Activated CD4-positive, alpha-beta T cell treated with anti-CD3 and anti-CD28 coated beads for 36 hours (primary cell): ENCODE measurements around the gene NPNT. TPM values are rescaled to one million over a fixed set of nuclear protein-coding genes. Genes with fewer than 3 reads are reported as not detected.

Source experiments
- ATAC-seq: fragments of 200-7000 bp; cut with Tn5 transposase; one replicate; pipeline ENCODE4 v1.10.0; 2021; ENCODE audit warnings: mild to moderate bottlenecking, moderate library complexity
- CTCF ChIA-PET: fragments of 350-600 bp; sonication (Branson Sonifier 250); formaldehyde crosslinking; loops from one replicate; lab custom pipeline; 2021; ENCODE audit warnings: antibody characterized with exemption; lab: Charles Lee
- POLR2A ChIA-PET: fragments of 350-600 bp; sonication (Branson Sonifier 250); formaldehyde crosslinking; loops from one replicate; lab custom pipeline; 2021; ENCODE audit warnings: antibody characterized with exemption, inconsistent platforms; lab: Charles Lee
- DNase-seq: peaks from one replicate; pipeline ENCODE4 v3.0.0-alpha.2; 2020
- H3K27ac Mint-ChIP-seq: one replicate; pipeline ENCODE4 v1.8.0; 2021; ENCODE audit warnings: mixed read lengths
- H3K27me3 Mint-ChIP-seq: one replicate; pipeline ENCODE4 v1.8.0; 2021; ENCODE audit warnings: mixed read lengths
- H3K36me3 Mint-ChIP-seq: one replicate; pipeline ENCODE4 v1.8.0; 2021; ENCODE audit warnings: low read depth, mixed read lengths
- H3K4me1 Mint-ChIP-seq: one replicate; pipeline ENCODE4 v1.8.0; 2021; ENCODE audit warnings: mixed read lengths
- H3K4me3 Mint-ChIP-seq: one replicate; pipeline ENCODE4 v1.8.0; 2021; ENCODE audit warnings: mild to moderate bottlenecking, moderate library complexity, mixed read lengths
- H3K9me3 Mint-ChIP-seq: one replicate; pipeline ENCODE4 v1.8.0; 2021; ENCODE audit warnings: low read depth, mixed read lengths
- intact Hi-C, 2 experiments: fragments of 100-400 bp; cut with DNase I in 1 of 2; cut with micrococcal nuclease in 1 of 2; formaldehyde crosslinking; loops; one replicate each; pipeline versions ENCODE4 v1.14.2 to v1.15.1; 2022 to 2024; cut with DNase I, micrococcal nuclease
- total RNA-seq, 2 experiments: library from RNA; stranded (reverse); gene quantifications; one replicate each; pipeline ENCODE4 v1.2.3, GENCODE V29; 2021

The NPNT gene
- total RNA-seq, 2 experiments from 2014 or later = not detected

GRCh38 chr4:105956569-105956968 lies 61.3 kb downstream of the NPNT start:
- Mint-ChIP-seq H3K27me3 (peaks cover 8% of the 10 kb centered on the region), H3K27ac (no peak overlapping the region), H3K4me1 (no peaks in the 10 kb centered on the region), H3K4me3 (no peak overlapping the region), H3K9me3 (no peaks in the 10 kb centered on the region), H3K36me3 (no peaks in the 10 kb centered on the region)
- no peak for ATAC-seq
- intact Hi-C loops = no loop called here
- no peak for DNase-seq
- CTCF ChIA-PET = interaction anchor here (0.7 kb wide), 1 partner anchor 188 kb away, joined by 4 read pairs; no protein-coding TSS in a partner anchor
- POLR2A ChIA-PET = no interaction called here

GRCh38 chr4:105957680-105958079 lies 62.4 kb downstream of the NPNT start:
- Mint-ChIP-seq H3K36me3 (no peaks in the 10 kb centered on the region), H3K4me1 (no peaks in the 10 kb centered on the region), H3K9me3 (no peaks in the 10 kb centered on the region), H3K4me3 (no peak overlapping the region), H3K27me3 (peaks cover 15% of the 10 kb centered on the region), H3K27ac (no peak overlapping the region)
- intact Hi-C loops = no loop called here
- no peak for DNase-seq
- ChIA-PET CTCF (no interaction called here), POLR2A (no interaction called here)
- no peak for ATAC-seq

GRCh38 chr4:105963461-105964400 lies 68.5 kb downstream of the NPNT start:
- Mint-ChIP-seq H3K4me3 (no peak overlapping the region), H3K27ac (no peak overlapping the region), H3K27me3 (peaks cover 11% of the 10 kb centered on the region), H3K4me1 (no peaks in the 10 kb centered on the region), H3K36me3 (no peaks in the 10 kb centered on the region), H3K9me3 (no peaks in the 10 kb centered on the region)
- intact Hi-C loops = no loop called here
- POLR2A ChIA-PET = no interaction called here
- DNase-seq (no peak), ATAC-seq (no peak)
- CTCF ChIA-PET = interaction anchor here (0.6 kb wide), 1 partner anchor 8 kb away, joined by 3 read pairs; no protein-coding TSS in a partner anchor

GRCh38 chr4:105965183-105965800 lies 70.0 kb downstream of the NPNT start:
- no peaks in the 10 kb centered on the region for H3K9me3 Mint-ChIP-seq
- ATAC-seq = no peak
- H3K27ac Mint-ChIP-seq = no peak overlapping the region

GRCh38 chr4:105966051-105966450 lies 70.8 kb downstream of the NPNT start:
- POLR2A ChIA-PET = no interaction called here
- intact Hi-C loops = no loop called here
- peaks cover 15% of the 10 kb centered on the region for H3K27me3 Mint-ChIP-seq
- ATAC-seq (no peak), DNase-seq (no peak)
- H3K27ac Mint-ChIP-seq = no peak overlapping the region
- CTCF ChIA-PET = no interaction called here
- no peak overlapping the region for H3K4me3 Mint-ChIP-seq
- no peaks in the 10 kb centered on the region for H3K4me1 Mint-ChIP-seq
- H3K36me3 Mint-ChIP-seq = no peaks in the 10 kb centered on the region
- H3K9me3 Mint-ChIP-seq = no peaks in the 10 kb centered on the region

More at GRCh38 chr4:105965183-105965800, 70.0 kb downstream of the NPNT start:
- H3K27me3 Mint-ChIP-seq = peaks cover 14% of the 10 kb centered on the region
- DNase-seq = no peak
- ChIA-PET CTCF (no interaction called here), POLR2A (no interaction called here)
- H3K4me3 Mint-ChIP-seq = no peak overlapping the region
- no peaks in the 10 kb centered on the region for H3K36me3 Mint-ChIP-seq
- intact Hi-C loops = no loop called here
- H3K4me1 Mint-ChIP-seq = no peaks in the 10 kb centered on the region

GRCh38 chr4:105967058-105967658 lies 71.9 kb downstream of the NPNT start:
- CTCF ChIA-PET = no interaction called here
- H3K27me3 Mint-ChIP-seq = peaks cover 12% of the 10 kb centered on the region
- H3K4me3 Mint-ChIP-seq = no peak overlapping the region
- POLR2A ChIA-PET = no interaction called here
- H3K4me1 Mint-ChIP-seq = no peaks in the 10 kb centered on the region
- intact Hi-C loops = no loop called here
- no peak overlapping the region for H3K27ac Mint-ChIP-seq
- H3K9me3 Mint-ChIP-seq = no peaks in the 10 kb centered on the region
- no peak for ATAC-seq
- DNase-seq = no peak
- no peaks in the 10 kb centered on the region for H3K36me3 Mint-ChIP-seq

- H3K36me3 Mint-ChIP-seq = no peaks in the 10 kb centered on the region
- H3K9me3 Mint-ChIP-seq = no peaks in the 10 kb centered on the region
- DNase-seq (no peak), ATAC-seq (no peak)
- ChIA-PET CTCF (no interaction called here), POLR2A (no interaction called here)
- peaks cover 7% of the 10 kb centered on the region for H3K27me3 Mint-ChIP-seq
- intact Hi-C loops = no loop called here
- H3K27ac Mint-ChIP-seq = no peak overlapping the region
- no peak overlapping the region for H3K4me3 Mint-ChIP-seq
- no peaks in the 10 kb centered on the region for H3K4me1 Mint-ChIP-seq
Measured at GRCh38 chr4:105969575-105969974, 74.3 kb downstream of the NPNT start.

- no peaks in the 10 kb centered on the region for H3K4me1 Mint-ChIP-seq
- ATAC-seq = no peak
- no peak overlapping the region for H3K4me3 Mint-ChIP-seq
- H3K36me3 Mint-ChIP-seq = no peaks in the 10 kb centered on the region
- no peak for DNase-seq
- H3K27me3 Mint-ChIP-seq = peaks cover 7% of the 10 kb centered on the region
- H3K9me3 Mint-ChIP-seq = no peaks in the 10 kb centered on the region
- ChIA-PET POLR2A (no interaction called here), CTCF (no interaction called here)
- intact Hi-C loops = no loop called here
- no peak overlapping the region for H3K27ac Mint-ChIP-seq
Measured at GRCh38 chr4:105970371-105970770, 75.1 kb downstream of the NPNT start.

- ChIA-PET CTCF (no interaction called here), POLR2A (no interaction called here)
- H3K36me3 Mint-ChIP-seq = no peaks in the 10 kb centered on the region
- H3K27ac Mint-ChIP-seq = no peak overlapping the region
- no peak for DNase-seq
- peaks cover 7% of the 10 kb centered on the region for H3K27me3 Mint-ChIP-seq
- no peak for ATAC-seq
- H3K4me1 Mint-ChIP-seq = no peaks in the 10 kb centered on the region
- intact Hi-C loops = no loop called here
- H3K4me3 Mint-ChIP-seq = no peak overlapping the region
- H3K9me3 Mint-ChIP-seq = no peaks in the 10 kb centered on the region
Measured at GRCh38 chr4:105971036-105971435, 75.8 kb downstream of the NPNT start.

- ChIA-PET CTCF (no interaction called here), POLR2A (no interaction called here)
- Mint-ChIP-seq H3K4me1 (no peaks in the 10 kb centered on the region), H3K4me3 (no peak overlapping the region), H3K36me3 (no peaks in the 10 kb centered on the region), H3K27me3 (peaks cover 7% of the 10 kb centered on the region), H3K9me3 (no peaks in the 10 kb centered on the region), H3K27ac (no peak overlapping the region)
- DNase-seq (no peak), ATAC-seq (no peak)
- intact Hi-C loops = no loop called here
Measured at GRCh38 chr4:105972946-105973621, 77.8 kb downstream of the NPNT start.

- Mint-ChIP-seq H3K4me3 (no peak overlapping the region), H3K27me3 (no peaks in the 10 kb centered on the region), H3K4me1 (no peaks in the 10 kb centered on the region), H3K27ac (no peak overlapping the region), H3K36me3 (no peaks in the 10 kb centered on the region), H3K9me3 (peaks cover 4% of the 10 kb centered on the region)
- ChIA-PET POLR2A (no interaction called here), CTCF (no interaction called here)
- intact Hi-C loops = no loop called here
- ATAC-seq (no peak), DNase-seq (no peak)
Measured at GRCh38 chr4:105976915-105977314, 81.6 kb downstream of the NPNT start.
